ENCODE data around the gene SLCO3A1.

SLCO3A1 gene

DNA sequence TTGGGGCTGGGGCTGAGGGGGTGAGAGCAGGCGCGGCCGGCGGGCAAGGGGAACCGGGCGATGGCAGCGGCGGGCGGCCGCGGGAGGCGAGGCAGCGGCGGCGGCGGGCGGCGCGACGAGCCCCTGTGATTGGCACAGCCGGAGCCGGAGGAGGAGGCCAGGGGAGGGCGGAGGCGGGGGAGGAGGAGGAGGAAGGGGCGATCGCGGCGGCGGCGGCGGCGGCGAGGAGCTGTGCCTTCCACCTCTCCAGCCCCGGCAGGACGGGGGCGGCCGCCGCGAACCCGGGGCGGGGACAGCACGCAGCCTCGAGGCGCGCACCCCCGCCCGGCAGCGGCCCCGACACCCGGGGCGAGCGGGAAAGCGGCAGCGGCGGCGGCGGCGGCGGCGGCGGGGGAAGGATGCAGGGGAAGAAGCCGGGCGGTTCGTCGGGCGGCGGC lies at the start of gene SLCO3A1:
Gene SLCO3A1, plus strand, starts transcription at position 198 of the 437 bp plus-strand sequence.
- FAIRE-seq: no peak

DNA sequence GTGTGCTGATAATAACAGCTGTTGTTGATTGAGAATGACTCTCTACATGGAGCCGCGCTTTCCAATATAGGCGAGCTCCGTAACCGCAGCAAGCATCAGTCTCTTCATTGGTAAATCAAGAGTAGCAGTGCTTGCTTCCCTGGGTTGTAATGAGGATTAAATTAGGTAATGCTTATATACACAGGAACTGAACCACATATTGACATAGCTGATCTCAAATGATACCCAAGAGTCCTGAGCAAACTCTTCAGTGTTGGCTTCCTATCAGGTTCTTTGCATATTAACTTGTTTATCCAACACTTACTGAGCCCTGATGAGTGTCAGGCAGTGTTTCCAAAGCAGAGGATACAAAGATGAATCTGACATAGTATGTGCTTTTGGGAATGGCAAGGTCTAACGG lies 46.4 kb upstream of the SLCO3A1 start:
- no peak for FAIRE-seq

DNA sequence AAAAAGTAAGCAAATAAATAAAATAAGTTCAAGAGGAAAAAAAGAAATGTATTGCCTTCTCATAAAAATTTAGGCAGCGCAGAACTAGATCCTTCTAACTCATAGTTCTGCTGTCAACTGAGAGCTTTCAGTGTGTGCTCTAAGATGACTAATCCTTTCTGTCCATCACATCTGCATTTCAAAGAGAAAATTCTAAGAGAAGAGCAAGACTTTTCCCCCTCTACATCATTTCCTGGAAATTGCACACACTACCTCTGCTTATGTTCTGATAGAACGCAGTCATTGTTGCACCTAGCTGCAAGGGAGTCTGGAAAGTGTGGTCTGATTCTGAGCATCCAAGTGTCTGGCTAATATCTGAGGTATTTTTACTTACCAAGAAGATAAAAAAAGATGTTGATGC lies 39.6 kb upstream of the SLCO3A1 start:
- FAIRE-seq: no peak

DNA sequence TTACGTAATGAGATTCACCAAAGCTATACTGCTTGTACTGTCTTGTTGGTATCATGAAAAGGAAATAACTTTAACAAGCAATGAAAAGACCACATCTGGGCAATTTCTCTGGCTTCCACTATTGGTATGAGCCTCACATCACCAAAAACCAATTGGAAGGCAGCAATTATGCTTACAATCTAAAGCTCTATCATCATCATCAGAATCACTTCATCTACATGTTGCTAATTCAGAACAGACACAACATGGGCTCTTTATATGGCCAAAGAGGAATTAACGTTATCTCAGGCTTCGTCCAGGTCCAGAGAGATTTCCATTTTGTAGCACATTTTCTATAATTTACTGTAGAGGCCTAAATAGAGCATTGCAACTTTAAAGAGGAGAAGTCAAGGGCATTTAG lies 36.6 kb upstream of the SLCO3A1 start:
- FAIRE-seq: no peak

DNA sequence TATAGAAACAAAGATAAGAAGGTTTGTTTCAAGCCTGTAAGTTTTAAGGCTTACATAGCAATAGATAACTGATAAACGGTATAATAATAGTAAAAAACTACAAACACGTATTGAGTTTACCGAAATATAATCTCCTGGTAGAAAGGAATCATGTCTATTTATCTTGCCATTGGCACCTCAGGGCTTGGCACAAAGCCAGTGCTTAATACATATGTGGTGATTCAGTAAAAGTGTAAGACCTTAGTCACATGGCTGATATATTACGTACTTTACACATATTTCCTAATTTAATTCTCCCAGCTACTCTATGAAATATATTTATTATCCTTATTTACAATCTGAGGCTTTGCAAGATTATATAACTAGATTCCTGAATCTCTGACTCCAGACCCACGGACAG lies 32.0 kb upstream of the SLCO3A1 start:
- FAIRE-seq: no peak

DNA sequence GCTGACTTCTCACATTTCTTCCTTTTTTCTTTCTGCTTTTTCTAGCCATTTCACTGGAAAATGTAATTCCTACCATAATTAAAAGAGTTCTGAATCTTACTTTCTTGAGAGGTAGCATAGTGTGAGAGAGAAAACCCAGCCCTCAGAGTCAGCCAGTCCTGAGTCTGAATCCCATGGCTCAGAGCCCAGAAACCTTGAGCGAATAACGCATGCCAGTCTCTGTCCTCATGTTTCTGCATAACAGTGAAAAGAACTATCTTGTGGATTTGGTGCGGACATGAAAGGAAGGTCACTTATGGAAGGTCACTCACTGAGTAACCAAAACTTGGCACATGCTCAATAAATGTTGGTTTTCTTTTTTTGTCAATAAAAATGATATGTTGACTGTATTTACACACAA lies 29.3 kb upstream of the SLCO3A1 start:
- no peak for FAIRE-seq

DNA sequence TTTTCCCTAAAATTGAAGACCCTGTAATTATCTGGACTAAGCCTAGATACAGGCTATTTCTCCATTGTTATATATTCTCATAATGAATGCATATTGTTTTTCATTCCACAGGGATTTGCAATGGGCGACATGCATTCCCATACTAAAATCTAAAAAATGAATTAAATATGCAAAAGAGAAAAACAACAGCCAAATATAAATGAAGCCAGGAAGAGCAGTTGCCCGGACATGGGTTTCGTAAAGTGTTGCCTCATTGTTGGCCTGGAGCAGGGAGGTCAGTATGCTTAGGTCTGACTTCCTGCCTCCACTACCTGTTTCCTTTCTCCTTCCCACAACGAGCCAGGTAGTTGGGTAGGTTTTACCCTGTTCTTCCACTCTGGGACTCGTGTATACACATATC lies 27.1 kb upstream of the SLCO3A1 start:
- no peak for FAIRE-seq

DNA sequence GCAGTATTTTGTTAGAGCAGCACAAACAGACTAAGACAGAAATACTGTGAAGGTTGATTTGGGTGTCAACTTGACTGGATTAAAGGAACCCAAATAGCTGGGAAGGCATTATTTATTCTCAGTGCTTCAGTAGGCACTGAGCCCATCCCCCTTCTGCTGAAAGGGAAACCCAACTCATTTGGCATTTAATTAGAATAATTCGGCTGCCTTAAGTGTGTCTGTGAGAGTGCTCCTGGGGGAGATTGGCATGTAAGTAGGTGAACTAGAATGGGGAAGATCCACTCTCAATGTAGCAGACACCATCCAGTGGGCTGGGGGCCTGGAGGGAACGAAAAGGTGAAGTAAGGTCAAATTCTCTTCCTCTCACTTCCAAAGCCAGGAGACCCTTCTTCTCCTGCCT lies 20.5 kb upstream of the SLCO3A1 start:
- no peak for FAIRE-seq

DNA sequence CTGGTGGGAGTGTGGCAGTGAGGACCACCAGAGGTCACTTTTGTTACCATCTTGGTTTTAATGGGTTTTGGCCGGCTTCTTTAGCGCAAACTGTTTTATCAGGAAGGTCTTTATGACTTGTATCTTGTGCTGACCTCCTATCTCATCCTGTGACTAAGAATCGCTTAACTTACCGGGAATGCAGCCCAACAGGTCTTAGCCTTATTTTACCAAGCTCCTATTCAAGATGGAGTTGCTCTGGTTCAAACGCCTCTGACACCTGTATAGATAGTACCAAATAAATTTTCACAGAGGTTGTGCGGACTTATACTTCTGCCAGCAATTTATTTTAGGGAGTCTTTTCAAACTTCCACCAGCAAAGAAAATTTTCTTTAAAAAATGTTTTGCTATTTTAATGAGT lies 13.6 kb upstream of the SLCO3A1 start:
- FAIRE-seq: no peak

DNA sequence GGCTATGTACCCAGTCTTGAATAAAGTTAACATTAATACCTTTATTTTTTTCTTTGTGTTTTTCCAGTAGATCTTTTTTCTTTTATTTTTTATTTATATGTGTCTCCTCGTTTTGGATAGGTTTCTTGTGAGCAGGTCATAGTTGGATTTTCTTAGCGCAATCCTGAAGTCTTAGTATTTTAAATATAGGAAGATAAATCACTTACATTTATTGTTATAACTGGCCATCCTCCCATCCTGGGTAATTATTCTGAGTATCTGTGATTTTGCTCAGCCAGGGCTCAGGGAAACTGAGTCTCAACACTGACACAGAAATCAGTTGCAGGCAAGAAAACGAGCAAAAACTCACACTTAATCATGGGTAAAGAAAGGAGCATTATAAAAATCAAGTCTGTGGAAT lies 11.6 kb upstream of the SLCO3A1 start:
- no peak for FAIRE-seq

DNA sequence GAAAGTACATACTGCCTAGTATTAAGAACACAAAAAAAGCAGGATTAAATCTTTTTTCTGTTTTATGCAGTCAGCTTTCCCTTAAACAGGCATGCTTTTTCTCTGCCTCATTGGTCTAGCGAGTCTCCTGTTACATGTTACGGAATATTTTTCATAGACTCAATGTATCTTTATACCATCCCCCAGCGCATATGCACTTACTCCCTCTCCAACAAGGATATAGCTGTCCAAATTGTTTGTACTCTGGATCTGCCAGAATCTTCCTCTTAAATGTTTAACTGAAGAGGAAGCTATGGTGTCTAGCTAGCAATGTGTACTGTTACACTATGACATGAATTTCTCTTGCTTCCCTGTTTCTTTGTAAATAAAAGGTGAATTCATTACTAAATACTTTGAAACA lies 9.2 kb upstream of the SLCO3A1 start:
- FAIRE-seq: no peak

DNA sequence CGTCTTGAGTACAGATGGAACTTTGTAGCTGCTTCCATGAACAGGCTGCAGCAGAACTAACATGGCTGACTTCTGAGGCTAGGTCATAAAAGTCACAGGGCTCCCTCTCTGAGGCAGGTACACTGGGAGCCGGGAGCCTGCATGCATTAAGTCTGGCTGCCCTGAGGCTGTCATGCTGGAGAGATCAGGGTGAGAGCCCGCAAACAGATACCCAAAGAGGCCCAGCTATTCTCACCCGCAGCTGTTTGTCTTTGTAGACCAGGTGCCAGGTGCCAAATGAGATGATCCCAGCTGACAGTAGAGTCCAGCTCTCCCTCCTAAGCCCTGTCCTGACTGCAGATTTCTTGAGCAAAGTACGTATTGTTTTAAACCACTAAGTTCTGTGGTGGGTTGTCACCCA lies 8.6 kb upstream of the SLCO3A1 start:
- no peak for FAIRE-seq

DNA sequence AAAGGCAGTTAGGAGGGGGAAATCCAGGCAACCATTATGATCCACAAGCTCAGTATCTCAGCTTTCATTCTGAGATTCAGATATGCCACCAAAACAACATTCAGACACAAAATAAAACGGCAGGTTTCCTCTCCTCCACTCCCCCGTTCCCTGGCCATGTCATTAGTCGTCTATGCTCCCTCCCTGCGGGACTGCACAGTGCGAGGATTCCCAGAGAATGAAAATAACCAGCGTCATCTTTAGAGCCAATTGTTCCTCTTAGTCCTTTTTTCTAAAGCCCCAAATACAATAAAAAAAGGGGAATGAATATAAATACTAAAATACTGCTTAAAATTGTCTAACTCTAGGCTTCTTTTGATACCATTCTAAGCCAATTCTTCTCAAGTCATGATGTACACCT lies 7.8 kb upstream of the SLCO3A1 start:
- FAIRE-seq: no peak

DNA sequence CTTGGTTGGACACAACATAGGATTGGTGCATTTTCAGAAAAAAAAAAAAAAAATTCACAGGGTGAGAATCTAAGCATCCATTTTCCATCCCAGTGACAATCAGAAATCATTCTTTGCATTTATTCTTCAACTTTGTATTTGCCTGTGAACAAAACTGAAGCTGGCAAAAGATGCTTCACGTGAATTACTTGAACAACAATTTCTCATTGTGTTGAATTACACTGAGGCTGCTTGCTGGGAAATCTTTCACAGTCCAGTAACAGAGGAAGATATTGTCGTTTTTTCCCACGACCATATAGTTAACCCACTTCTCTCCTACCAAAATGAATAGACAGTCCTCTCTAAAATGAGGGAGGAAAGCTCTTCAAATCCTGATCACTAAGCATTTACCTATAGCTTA lies 4.3 kb upstream of the SLCO3A1 start:
- no peak for FAIRE-seq

DNA sequence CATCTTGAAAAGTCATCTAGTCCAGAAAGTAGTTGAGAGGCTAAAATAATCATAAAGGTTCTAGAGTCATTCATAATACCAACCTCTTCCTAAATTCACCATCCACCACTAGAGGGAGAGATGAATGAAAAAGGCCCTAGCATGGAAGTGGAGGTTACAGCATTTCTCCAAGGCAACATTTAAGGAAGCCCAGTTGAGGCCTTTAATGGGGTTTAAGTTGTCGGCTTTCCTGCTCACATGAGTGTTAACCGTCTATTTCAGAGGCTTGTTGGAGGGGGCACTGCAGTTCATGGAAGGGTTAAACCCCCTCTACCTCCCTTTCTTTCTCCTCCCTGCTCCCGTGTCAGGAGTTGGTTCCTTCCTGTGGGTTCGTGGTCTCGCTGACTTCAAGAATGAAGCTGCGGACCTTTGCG lies 3.8 kb upstream of the SLCO3A1 start:
- no peak for FAIRE-seq

DNA sequence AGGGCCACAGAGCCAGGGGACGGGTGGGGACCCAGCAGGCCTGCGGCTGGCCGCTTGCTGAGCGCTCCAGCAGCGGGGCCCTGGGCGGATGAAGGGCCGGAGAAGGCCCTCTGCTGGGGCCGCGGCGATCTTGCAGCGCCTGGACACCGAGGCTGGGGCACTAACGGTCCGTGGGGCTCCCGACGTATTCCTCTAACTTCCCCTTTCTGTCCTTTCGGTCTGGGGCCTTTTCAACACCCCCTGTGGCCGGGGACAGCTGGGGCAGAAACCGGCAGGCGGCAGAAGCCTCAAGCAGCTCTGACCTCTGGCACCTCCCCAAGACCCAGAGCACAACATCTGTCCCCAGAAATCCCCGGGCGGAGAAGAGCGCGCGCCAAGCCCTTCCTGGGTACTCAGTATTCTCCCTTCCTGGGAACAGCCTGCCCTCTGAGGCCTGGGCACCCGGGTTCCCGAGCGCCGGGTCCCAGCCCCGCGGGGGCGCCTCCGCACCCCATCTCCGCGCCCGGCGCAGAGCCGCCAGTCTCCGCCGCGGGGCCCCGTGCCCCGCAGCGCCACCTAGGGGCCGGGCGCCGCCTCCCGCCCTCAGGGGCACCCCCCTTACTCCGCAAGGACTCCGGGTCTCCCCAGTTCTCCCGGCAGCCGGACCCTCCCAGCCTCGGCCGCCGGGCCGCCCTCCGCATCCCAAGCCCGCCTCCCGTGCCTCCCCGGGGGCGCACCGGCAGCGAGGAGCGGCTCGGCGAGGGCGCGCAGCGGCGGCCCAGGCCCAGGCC lies 582 bp upstream of the SLCO3A1 start:
- no peak for FAIRE-seq

DNA sequence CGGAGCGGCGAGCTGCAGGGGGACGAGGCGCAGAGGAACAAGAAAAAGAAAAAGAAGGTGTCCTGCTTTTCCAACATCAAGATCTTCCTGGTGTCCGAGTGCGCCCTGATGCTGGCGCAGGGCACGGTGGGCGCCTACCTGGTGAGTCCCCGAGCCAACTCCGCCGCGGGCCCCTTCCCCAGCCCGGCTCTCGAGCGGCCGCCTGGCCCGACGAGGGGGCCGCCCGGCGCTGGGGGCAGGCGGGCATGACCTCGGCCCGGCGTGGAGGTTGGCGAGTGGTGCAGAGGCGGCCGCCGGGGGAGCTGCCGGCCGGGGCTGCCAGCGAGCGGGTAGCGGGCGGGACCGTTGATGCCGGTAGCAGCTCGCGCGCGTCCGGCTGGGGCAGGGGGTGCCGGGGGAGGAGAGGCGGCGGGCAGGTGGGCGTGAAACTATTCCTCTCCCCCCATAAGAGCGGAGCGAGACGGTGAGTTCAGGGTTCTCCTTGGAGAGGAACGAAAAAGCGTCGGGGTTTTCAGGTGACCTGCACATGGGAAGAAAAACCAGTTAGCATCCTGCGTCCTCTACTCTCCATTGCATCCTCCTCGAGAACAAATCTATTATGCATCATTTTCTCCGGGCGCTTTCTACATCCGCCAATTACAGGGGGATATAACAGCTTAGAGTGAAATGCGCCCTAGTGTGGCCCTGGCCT lies 585 bp downstream of the SLCO3A1 start:
- FAIRE-seq: no peak

DNA sequence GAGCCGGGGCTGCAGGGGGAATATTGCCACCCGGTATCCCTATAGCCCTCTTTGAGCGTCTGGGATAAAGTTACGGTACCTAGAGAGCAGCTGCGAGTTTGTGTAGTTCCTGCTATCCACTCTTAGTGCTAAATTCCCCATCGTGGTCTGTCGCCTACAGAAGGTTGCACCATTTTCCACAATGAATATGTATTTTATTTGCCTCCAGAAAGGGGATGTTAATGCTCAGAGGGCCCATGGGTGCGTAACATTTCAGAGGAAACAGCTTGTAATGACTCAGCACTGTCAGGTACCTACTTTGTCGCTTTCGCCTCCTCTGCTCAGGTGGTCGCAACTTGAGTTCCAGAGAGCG lies 1.1 kb downstream of the SLCO3A1 start:
- no peak for FAIRE-seq

DNA sequence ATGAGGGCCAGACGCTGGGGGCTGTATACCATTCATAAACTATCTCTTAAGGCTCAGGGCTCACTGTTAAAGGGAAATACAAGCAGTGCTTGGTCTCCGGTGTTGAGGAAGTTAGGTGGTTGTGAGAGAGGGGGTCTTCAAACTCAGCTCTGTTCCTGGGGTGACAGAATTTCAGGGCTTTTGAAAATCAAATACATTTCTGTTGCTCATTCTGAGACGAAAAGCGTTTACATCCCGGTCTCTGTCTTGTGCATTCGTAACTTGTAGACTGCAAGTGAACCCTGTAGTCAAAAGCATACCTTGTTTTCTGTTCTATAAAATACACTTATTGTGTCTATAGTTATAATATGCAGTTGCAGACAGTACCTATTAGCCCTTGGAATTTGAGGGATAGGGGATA lies 1.7 kb downstream of the SLCO3A1 start:
- FAIRE-seq: no peak

DNA sequence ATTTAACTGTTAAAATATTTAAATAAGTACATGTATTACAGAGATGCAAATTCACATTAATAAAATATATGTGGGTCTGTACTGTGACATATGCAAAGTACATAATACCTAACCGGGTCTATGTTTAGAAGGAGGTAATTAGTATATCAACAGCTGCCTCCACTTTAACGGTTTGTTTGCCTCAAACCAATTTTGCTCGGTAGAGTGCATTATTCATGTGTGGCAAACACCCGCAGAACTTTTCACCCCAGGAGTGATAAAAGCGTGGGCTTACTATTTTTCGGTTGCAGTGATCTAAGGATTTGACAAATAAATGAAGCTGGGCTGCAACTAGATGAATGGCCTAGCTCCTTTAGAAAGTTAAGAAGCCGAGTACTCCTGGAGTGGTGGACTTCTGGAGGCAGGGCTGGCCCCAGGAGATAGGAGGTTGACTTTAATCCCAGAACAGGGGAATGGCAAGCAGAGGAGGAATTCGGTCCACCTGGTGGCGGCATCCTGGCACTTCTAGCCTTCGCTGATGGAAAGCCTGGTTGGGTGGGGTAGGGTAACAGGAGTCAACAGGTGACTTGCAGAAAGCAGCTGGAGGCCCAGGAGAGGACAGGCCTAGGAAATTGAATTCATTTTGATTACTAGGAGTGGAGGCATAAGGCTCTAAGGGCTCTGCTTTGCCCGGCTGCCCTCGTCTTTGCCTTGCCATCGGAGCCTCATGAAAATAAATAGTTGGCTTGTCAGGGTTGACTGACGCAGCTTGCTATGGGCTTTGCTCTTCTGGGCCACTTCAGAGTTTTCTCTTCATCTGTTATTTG lies 2.4 kb downstream of the SLCO3A1 start:
- FAIRE-seq: no peak

DNA sequence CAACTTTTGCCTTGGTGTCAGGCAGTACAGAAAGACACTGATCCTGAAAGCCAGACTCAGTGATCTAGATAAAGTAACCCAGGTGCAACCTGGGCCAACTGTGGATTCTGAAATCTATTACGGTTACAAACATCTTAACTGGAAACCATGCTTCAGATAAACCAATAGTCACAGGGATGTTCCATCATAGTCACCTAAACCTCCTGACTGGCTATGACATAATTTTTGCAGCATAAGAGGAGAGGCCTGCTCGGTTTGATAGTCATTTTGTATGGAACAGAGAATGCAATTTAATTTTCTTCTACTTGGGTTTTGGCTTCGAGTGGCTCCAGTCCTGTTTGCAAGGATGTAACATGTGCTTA lies 3.7 kb downstream of the SLCO3A1 start:
- no peak for FAIRE-seq

DNA sequence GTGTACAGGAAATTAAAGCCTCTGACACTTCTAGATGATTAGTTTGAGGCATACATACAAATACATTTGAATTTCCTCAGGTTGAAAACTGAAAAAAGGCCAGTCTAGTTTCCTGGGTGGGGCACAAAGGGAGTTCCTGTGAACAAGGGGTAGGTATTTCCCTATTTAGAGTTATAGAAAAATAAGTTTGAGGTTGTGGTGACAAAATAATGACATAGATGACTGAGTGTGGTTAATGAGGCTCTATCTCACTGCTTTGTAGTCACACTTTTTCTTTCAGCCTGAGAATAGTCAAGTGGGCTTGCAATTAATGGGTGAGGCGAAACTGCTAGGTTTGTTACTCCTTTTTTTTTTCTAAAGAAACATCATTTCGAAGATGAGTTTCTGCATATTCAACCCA lies 4.3 kb downstream of the SLCO3A1 start:
- no peak for FAIRE-seq

DNA sequence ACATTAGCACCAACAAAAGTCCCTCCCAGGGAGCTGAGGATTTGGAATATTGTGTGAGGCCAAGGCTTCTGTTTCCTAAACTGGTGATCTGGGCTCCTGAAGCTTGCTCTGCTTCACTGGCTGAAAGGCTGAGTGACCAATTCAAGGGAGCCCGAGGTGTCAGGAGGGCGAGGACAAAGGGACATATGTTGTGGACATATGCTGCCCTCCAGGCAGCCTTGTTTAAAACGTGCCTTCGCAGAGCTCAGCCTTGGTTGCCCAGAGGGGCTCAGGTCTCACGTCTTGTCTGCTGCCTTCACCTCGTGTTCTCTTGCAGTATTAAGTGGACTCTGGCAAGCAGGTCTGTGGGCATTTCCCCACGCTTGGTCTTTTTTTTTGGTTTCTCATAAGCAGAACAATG lies 7.0 kb downstream of the SLCO3A1 start:
- FAIRE-seq: no peak

DNA sequence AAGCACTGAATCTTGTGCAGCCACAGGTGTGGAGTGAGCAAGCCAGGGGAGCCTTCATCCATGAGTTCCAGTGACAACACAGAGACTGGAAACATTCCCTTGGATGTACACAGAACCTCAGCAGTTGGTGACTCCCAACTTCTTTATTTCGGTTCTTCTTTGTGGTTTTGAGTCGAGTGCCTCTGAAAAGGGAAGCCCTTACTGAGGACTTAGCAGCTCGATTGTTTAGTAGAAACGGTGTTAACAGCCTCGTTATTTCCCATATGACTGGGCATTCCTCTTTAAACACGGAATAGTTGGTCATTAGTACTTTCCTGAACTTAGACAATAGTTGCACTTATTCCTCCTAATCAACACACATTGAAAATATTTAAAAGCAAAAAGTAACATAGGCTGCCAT lies 7.7 kb downstream of the SLCO3A1 start:
- FAIRE-seq: no peak

All from endometrium (tissue), 2 donors.